ENCODE measurements around the gene EIF3A. TPM values are rescaled to one million over a fixed set of nuclear protein-coding genes. Genes with fewer than 3 reads are reported as not detected.

The EIF3A gene
- total and polyA plus RNA-seq, 2 of the 8 experiments (the other 6 are each of a cell fraction or from before 2014, with no cell fraction given): 26.8 to 209 TPM

- Histone ChIP-seq H3K23me2 (ENCODE audit: low read depth, low read length) (no peaks in the 10 kb centered on the region), H3K56ac (replicated peaks; ENCODE audit: insufficient read length, low read depth, low read length) (no peak overlapping the region), H3K79me2 (ENCODE audit: control insufficient read depth in 1 of 2, insufficient read depth in 2 of 2, low read length in 2 of 2) (no peaks in the 10 kb centered on the region), H3K79me1 (ENCODE audit: low read depth, low read length) (no peaks in the 10 kb centered on the region), H2BK120ac (replicated peaks; ENCODE audit: low read depth, low read length) (no peak overlapping the region), H3K4me1 (replicated peaks in 1 of 4; ENCODE audit: control insufficient read depth in 3 of 4, insufficient read depth in 4 of 4, low read length in 3 of 4) (peaks cover 0 to 3% (median 3%) of the 10 kb centered on the region in 4 experiments; a peak in 2 of 7 replicates), H3K27me3 (replicated peaks in 1 of 4; ENCODE audit: control insufficient read depth in 3 of 4, extremely low read depth in 1 of 4, insufficient read depth in 3 of 4, low read length in 3 of 4) (no peaks in the 10 kb centered on the region), H2AFZ (ENCODE audit: low read length) (no peak overlapping the region), H4K5ac (ENCODE audit: insufficient read length, low read depth, low read length) (no peak overlapping the region), H3K4me2 (ENCODE audit: insufficient read depth in 1 of 2, low read depth in 2 of 2, low read length in 2 of 2) (no peak overlapping the region), H2BK12ac (ENCODE audit: low read depth, low read length) (no peak overlapping the region), H3K9me3 (ENCODE audit: insufficient read depth in 2 of 2, low read depth in 1 of 2, low read length in 1 of 2) (no peaks in the 10 kb centered on the region), H3K27ac (ENCODE audit: low read depth, low read length) (no peak overlapping the region), H3K4me3 (ENCODE audit: extremely low read depth in 1 of 4, insufficient read depth in 2 of 4, low read depth in 3 of 4, low read length in 4 of 4) (no peak overlapping the region), H2AK5ac (ENCODE audit: low read depth, low read length) (no peak overlapping the region), H4K91ac (replicated peaks; ENCODE audit: insufficient read length, low read length) (no peak overlapping the region), H2BK20ac (ENCODE audit: low read length) (no peak overlapping the region), H2BK15ac (ENCODE audit: low read length) (no peak overlapping the region), H3K36me3 (ENCODE audit: control insufficient read depth in 2 of 4, insufficient read depth in 4 of 4, low read length in 3 of 4) (no peaks in the 10 kb centered on the region), H3K14ac (ENCODE audit: insufficient read length) (no peak overlapping the region), H4K8ac (ENCODE audit: extremely low read depth, insufficient read depth, low read length) (no peak overlapping the region), H3K9ac (replicated peaks in 1 of 4; ENCODE audit: extremely low read depth in 1 of 4, low read depth in 3 of 4, low read length in 3 of 4) (no peak overlapping the region), H3K23ac (ENCODE audit: insufficient read length) (no peak overlapping the region), H3K4ac (replicated peaks; ENCODE audit: insufficient read length, low read depth, low read length) (no peak overlapping the region), H2BK5ac (ENCODE audit: low read depth, low read length) (no peak overlapping the region), H3K18ac (ENCODE audit: extremely low read depth, low read length) (no peak overlapping the region), H4K20me1 (replicated peaks in 1 of 2; ENCODE audit: control insufficient read depth in 1 of 2, insufficient read depth in 2 of 2, low read length in 2 of 2) (no peaks in the 10 kb centered on the region)
- FAIRE-seq: no peak
- POLR2A ChIA-PET (ENCODE audit: partially characterized antibody): no interaction called here
- CTCF ChIA-PET (ENCODE audit: partially characterized antibody): no interaction called here
- no peak for DNase-seq (ENCODE audit: low read depth in 1 of 2, low spot score in 2 of 2)
- WGBS, 2 experiments (ENCODE audit: extremely low coverage in 1 of 2, insufficient coverage in 1 of 2, insufficient read length in 1 of 2, insufficient replicate concordance in 2 of 2, low coverage in 1 of 2, low lambda C conversion rate in 2 of 2, missing lambda C conversion rate in 1 of 2): 82% methylated on average over 7 of the region's 7 CpGs; no CpG with 5 or more reads in 1 of the 2 experiments
- TF ChIP-seq TAF7 (optimal IDR thresholded peaks at IDR 0.05; ENCODE audit: borderline replicate concordance, low read depth, low read length) (no peak), HDAC2 (IDR thresholded peaks at IDR 0.05; ENCODE audit: borderline replicate concordance in 1 of 2, low read depth in 2 of 2, low read length in 2 of 2) (no peak), E2F6 (IDR thresholded peaks at IDR 0.05) (no peak), SIN3A (conservative IDR thresholded peaks at IDR 0.05 in 1 of 2, IDR thresholded peaks at IDR 0.05 in 1 of 2; ENCODE audit: low read depth in 1 of 2, low read length in 2 of 2) (no peak)
Observed at GRCh38 chr10:118986815-118987790, 93.5 kb downstream of the EIF3A start.
